ENCODE data around the gene TERT.

DNA sequence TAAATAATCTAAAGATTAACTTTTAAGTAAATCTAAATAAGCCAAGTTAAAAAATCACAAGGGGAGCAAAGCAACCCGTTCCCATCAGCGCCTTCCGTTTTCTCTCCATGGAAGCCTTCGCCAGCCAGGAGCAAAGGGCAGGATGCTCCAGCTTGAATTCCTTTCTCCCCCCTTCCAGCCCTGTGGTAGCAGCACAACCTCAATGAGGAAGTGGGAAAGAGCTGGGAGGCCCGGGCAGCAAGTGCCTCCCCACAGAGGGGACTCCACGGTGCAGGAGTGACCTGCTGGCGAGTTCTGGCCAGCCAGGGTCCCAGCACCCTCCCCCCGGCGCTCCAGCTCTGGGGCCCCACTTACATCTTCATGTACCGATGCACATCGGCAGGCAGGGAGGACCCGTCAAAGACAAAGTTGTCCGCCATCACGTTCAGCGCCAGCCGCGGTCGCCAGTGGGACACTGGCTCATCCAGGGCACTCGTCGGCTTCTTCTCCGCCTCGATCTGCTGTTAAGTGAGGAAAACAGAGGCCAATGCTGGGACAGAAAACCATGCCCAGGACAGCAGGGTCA, 43.7 kb upstream of the TERT start:
- TF ChIP-seq, protein P1, sequence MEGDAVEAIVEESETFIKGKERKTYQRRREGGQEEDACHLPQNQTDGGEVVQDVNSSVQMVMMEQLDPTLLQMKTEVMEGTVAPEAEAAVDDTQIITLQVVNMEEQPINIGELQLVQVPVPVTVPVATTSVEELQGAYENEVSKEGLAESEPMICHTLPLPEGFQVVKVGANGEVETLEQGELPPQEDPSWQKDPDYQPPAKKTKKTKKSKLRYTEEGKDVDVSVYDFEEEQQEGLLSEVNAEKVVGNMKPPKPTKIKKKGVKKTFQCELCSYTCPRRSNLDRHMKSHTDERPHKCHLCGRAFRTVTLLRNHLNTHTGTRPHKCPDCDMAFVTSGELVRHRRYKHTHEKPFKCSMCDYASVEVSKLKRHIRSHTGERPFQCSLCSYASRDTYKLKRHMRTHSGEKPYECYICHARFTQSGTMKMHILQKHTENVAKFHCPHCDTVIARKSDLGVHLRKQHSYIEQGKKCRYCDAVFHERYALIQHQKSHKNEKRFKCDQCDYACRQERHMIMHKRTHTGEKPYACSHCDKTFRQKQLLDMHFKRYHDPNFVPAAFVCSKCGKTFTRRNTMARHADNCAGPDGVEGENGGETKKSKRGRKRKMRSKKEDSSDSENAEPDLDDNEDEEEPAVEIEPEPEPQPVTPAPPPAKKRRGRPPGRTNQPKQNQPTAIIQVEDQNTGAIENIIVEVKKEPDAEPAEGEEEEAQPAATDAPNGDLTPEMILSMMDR (conservative IDR thresholded peaks at IDR 0.05; ENCODE audit: low read length): no peak
- no peak for TF ChIP-seq EZH2phosphoT487 (IDR thresholded peaks at IDR 0.05; ENCODE audit: borderline replicate concordance)
